NCI-H1694 treated with DMSO at 0.1 percent for 48 hours (cell line): ENCODE measurements around the gene HTR5A.
"Not testable (repeated sequence)": the region's sequence is repeated elsewhere in the genome, so short reads cannot be mapped to it uniquely, and the experiment has no call there.

Experiments used
- DNase-seq: peaks from one replicate; lab custom pipeline; 2025; lab: John Stamatoyannopoulos, UW

HTR5A gene

DNA sequence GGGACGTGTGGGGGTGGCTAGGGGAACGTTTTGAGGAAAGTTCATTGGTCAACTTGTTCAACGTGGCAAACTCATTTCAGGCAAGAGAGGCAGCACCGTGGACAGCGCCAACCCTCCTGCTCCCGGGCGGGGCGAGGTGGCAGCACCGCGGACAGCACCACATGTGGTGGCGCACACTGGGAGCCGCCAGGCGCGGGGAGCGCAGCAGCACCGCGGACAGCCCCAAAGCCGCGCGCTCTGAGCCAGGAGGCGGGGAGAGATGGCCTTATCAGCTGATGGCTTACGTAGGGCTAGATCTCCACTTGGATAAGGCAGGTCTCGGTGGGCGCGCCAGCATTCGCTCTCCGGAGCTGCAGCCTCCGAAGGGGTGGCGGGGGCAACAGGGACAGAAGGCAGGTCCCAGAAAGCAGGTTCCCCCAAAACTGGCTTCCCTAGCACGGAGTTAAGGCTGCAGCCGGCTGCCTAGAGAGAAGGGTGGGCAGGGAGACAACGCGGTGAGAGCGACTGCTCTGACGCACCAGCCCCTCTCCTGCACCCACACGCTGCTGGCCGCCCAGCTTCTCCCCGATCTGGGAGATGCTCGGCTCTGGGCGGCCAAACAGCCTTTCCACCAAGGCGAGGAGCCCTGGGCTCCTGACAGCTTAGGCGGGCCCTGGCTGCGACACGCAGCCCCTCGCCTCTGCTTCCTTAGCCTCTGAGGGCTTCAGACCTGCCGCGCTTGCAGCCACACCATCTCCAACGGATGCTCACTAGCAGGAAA lies at the start of gene HTR5A:
HTR5A (plus strand) TSS at position 333 of the 760 bp plus-strand sequence. CDS start 576 bp downstream, outside the sequence.
- no peak for DNase-seq

- DNase-seq: no peak
Measured at GRCh38 chr7:155020996-155021395, 49.1 kb upstream of the HTR5A start.

DNA sequence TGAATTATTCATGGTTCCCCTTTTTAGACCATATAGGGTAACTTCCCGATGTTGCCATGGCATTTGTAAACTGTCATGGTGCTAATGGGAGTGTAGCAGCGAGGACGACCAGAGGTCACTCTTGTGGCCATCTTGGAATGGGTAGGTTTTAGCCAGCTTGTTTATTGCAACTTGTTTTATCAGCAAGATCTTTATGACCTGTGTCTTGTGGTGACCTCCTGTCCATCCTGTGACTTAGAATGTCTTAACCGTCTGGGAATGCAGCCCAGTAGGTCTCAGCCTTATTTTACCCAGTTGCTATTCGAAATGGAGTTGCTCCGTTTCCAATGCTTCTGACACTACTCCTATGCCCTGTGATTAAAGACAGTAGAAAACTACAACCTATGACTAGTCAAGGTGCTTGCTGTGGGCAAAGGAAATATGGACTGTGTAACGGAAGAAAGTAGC lies 48.4 kb upstream of the HTR5A start:
- DNase-seq: no peak

DNA sequence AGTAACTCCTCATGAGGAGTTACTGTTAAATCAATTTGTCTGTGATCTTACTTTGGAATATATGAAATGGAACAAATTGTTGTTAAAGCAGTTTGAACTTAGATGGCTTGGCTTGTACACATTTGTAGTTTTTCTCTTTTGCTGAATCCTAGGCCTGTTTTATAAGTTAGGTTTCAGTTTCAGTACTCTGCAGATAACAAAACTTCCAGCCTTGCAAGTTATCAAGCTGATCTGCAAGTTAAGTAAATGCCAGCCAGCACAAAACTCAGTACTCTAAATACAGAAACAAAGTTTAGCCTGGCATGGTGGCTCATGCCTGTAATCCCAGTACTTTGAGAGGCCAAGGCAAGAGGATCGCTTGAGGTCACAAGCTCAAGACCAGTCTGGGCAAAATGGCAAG lies 42.2 kb upstream of the HTR5A start:
- no peak for DNase-seq

DNA sequence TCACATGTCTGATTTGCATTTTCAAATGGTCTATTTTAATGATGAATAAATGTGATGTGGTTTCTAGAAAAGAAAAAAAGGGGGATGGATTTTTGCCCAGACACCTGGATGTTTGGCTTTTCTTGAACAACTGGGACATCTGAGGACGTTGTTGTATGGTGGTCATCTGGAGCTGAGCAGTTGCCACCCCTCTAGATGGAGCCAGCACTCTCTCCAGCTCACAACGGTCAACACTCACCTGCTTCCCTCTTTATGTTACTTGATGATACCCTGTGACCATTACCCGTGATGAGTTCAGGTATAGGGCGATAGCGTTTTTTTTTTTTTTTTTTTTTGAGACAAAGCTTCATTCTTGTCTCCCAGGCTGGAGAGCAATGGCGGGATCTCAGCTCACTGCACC lies 37.1 kb upstream of the HTR5A start:
- DNase-seq: no peak

DNA sequence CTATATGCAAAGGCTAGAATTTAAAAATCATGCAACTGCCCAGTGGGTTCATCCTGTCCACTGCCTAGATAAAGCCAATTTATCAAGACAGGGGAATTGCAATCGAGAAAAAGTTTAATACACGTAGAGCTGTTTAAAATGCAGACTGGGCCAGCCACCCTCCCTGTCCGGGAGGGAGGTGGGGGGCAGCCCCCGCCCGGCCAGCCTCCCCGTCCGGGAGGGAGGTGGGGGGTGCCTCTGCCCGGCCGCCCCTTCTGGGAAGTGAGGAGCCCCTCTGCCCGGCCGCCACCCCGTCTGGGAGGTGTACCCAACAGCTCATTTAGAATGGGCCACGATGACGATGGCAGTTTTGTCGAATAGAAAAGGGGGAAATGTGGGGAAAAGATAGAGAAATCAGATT lies 35.6 kb upstream of the HTR5A start:
- not testable (repeated sequence) for DNase-seq

DNA sequence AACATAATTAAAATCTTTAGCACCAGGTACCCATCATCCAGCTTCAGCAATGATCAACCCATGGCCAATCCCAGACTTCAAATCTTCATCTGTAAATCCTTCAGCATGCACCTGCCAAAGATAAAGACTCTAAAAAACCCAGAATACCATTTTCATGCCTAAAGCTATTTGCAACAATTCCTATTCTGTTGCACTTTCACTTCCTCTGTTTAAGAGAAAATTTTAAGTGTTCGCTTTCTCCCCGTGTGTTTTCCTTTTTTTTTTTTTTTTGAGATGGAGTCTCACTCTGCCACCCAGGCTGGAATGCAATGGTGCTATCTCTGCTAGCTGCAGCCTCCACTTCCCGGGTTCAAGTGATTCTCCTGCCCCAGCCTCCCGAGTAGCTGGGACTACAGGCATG lies 31.8 kb upstream of the HTR5A start:
- no peak for DNase-seq

- no peak for DNase-seq
Measured at GRCh38 chr7:155043756-155044155, 26.4 kb upstream of the HTR5A start.

DNA sequence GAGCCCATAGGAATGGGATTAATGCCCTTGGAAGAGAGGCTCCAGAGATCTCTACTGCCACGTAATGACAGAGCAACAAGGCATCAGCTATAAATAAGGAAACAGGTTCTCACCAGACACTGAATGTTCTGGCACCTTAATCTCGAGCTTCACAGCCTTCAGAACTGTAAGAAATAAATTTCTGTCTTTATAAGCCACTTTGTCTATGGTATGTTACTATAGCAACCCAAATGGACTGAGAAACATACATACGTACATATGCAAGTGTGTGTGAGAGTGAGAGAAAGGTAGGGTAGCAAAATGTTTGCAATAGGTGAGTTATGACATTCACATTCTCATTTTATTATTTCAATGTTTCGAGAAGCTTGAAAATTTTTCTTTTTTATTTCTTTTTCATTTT lies 22.1 kb upstream of the HTR5A start:
- no peak for DNase-seq

DNA sequence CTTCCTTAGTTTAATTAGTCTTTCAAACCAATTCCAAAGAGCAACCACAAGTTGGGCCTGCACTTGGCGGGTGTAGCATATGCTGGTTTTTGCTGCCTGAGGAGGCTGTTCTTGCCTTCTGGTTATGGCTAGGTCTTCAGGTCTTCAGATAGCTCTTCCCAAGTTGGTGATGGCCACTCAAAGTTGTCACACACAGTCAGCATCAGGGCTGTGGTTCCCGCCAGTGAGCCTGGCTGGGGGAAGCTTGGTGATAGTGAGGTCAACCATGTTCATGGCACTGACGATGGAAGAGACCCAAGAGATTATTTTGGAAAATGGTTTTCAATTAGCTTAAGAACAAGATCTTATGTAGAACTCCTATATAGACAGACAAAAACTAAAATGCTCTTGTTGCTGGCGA lies 18.8 kb upstream of the HTR5A start:
- DNase-seq: no peak

- no peak for DNase-seq
Measured at GRCh38 chr7:155053002-155053401, 17.1 kb upstream of the HTR5A start.

- no peak for DNase-seq
Measured at GRCh38 chr7:155054761-155055160, 15.4 kb upstream of the HTR5A start.

DNA sequence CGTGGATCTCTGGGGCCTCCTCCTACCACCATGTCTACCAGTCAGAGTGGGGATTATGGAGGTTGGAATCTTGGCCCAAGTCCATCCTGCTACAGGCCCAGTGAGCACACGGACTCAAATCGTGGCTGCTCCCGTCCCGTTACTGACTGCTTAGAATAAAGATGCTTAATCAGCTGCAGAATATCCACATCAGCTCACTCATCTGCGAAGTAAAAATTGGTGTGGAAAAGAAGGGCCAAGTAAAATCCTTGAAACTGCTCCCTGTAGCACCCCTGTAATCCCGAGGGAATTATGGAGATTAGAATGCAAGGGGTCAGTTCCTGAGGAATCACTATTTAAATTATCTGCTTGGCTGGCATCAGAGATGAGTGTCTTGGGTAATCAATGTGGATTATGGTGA lies 13.0 kb upstream of the HTR5A start:
- no peak for DNase-seq

- DNase-seq: no peak
Measured at GRCh38 chr7:155058896-155059295, 11.2 kb upstream of the HTR5A start.

GRCh38 chr7:155059703-155060102 lies 10.4 kb upstream of the HTR5A start:
- DNase-seq: no peak

DNA sequence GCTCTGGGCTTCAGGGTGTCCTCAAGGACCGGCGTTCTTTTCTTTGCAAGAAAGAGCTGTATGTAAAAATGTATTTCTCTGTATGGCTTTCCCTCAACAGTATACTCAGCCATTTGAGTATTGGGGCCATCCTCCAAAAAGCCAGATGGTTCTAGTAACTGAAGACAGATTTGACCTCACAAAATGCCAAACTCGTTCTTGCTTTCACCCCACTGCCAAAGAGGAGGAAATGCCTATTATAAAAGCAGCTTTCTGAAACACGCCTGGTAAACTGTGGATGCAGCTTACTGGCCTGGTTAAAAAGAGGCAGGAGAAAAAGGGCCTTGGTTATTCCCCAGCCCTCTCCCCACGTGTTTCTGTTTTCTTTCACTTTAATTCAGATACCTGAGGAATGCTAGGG lies 7.7 kb upstream of the HTR5A start:
- DNase-seq: no peak

DNA sequence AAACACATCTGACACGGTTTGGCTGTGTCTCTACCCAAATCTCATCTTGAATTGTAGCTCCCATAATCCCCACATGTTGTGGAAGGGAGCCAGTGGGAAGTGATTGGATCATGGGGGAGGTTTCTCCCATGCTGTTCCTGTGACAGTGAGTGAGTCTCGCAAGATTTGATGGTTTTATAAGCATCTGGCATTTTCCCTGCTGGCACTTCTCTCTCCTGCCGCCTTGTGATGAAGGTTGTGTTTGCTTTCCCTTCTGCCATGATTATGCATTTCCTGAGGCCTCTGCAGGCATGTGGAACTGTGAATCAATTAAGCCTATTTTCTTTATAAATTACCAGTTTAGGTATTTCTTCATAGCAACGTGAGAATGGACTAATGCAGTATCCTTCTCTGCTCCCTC lies 5.9 kb upstream of the HTR5A start:
- no peak for DNase-seq

GRCh38 chr7:155066417-155066950 lies 3.6 kb upstream of the HTR5A start:
- DNase-seq: no peak

- DNase-seq: no peak
Measured at GRCh38 chr7:155071121-155071651, 1.1 kb downstream of the HTR5A start.

GRCh38 chr7:155071916-155072571 lies 1.9 kb downstream of the HTR5A start:
- no peak for DNase-seq

DNA sequence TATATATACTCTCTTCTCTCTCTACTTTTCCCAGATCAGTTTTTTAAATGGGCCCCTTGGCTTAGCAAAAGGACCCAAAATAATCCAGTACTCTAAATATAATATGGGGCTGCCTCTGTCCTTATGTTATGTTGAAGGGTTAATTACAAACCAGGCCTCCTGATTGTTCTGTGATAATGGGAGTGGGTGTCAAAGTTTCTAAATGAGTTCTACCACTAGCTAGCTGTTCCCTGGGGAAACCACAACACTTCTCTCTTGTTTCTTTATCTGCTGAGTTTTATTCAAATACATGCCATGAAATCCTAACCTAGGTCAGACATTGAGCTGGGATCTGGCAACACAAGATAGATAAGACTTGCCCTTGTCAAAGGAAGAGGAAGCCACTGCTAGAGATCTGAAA lies 3.8 kb downstream of the HTR5A start:
- DNase-seq: no peak

DNA sequence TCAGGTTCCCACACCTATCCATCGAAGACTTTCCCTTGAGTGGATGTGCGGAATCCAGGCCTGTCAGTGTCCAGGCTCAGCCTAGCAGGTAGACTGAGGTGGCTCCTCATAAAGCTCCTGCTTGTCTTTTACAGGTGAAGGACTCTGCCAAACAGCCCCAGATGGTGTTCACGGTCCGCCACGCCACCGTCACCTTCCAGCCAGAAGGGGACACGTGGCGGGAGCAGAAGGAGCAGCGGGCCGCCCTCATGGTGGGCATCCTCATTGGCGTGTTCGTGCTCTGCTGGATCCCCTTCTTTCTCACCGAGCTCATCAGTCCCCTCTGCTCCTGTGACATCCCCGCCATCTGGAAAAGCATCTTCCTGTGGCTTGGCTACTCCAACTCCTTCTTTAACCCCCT lies 13.9 kb downstream of the HTR5A start:
- DNase-seq: no peak

GRCh38 chr7:155084969-155085368 lies 14.8 kb downstream of the HTR5A start:
- no peak for DNase-seq
